Measurements from ENCODE around the gene PWWP2B.
A peak's percentile ranks its signal among the peaks of the same experiment; 100 is the strongest.

The PWWP2B gene

GRCh38 chr10:132449811-132450181 is 52.8 kb downstream of the PWWP2B start:
- DNase-seq = peak; percentile 83

DNA sequence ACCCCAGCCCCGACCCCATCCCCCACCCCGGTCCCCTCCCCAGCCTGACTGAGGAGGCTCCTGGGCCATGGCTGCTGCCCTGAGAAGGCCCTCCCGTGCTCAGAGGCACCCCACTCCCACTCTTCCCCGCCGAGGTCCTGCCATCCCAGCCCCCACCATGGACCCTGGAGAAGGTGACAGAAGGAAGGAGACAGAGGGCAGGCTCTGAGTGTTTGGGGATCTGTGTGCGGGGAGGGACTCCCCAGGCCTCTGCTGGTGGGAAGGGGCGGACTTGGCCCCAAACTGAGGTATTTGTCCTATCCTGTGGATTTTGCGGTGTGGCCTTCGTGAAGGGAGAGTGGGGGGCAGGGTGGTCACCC is 53.4 kb downstream of the PWWP2B start:
- DNase-seq = no peak

DNA sequence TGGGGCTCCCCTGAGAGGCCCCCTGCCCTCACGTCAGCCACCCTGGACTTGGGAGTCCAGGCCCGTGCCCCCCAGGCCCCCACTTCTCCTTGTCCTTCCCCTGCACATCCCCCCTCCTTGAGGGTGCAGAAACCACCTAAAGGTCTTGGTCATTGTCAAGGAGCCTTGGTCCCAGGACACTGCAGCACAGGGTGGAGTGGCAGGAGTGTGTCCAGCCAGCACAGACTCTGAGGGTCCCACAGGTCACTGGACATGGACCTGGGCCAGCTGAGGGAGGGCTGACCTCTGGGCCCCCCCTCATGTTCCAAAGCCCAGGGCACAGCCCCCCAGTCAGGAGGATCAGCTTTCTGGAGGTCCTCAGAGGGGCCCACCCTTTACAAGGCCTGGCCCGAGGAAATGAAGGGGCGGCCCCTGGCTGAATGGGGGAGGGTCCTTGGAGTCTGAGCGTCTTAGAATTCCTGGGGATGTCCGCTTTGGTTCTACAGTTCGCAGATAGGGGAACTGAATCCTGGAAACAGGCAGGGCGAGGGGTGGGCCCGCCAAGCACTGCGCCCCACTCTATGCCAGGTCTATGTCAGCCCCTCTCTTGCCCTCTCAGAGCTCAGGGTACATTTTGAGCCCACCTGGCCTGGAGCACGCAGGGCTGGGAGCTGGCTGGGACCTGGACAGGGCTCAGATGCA is 54.0 kb downstream of the PWWP2B start:
- DNase-seq = no peak

DNA sequence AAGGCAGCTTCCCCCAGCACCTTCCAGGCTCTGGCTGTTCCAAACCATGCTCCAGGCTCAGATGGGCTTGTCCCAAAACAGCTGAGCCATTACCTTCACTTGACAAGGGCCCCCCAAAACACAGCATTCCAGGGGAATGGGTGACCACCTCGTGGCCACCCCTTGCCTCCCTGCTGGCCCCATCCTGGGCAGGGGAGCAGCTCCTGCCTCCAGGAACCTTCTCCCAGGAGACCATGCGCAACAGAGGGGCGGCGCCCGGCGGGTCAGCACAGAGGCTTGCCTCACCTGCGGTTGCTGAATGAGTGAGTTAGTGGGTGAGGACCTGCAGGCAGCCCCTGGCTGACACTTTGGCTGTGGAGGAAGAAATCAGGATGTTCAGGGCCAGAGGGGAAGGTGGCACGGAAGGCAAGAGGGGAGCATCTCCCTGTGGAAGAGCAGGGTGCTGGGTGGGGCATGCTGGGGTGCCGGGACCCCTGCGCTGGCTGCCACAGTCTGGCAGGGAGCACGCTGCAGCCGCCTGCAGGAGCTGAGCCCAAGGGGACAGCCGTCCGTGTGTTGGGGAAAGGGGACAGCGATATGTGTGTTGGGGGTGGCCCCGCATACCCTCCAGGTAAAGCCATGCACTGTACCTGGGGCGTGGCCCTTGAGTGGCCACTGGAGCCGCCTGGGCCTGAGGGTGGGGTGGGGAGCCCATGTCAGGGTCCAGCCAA is 54.7 kb downstream of the PWWP2B start:
- DNase-seq = no peak

DNA sequence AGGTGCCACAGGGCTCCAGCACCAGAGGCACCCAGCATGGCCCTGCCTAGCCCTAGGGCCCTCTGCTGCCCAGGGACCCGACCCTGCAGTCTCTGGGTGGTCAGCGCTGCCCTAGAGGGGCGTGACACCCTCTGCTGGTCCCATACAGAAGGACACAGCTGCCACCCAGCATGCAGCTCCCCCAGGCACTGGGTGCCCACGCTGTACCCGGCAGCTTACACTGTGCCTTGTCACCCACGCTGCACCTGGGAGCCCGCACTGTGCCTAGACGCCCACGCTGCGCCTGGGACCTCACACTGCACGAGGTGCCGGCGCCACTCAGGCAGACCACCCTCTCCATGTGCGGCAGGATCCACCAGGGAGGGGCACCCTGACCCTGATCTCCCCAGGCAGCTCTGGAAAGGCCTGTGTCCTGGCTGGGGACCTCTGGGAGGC is 55.2 kb downstream of the PWWP2B start:
- no peak for DNase-seq

DNA sequence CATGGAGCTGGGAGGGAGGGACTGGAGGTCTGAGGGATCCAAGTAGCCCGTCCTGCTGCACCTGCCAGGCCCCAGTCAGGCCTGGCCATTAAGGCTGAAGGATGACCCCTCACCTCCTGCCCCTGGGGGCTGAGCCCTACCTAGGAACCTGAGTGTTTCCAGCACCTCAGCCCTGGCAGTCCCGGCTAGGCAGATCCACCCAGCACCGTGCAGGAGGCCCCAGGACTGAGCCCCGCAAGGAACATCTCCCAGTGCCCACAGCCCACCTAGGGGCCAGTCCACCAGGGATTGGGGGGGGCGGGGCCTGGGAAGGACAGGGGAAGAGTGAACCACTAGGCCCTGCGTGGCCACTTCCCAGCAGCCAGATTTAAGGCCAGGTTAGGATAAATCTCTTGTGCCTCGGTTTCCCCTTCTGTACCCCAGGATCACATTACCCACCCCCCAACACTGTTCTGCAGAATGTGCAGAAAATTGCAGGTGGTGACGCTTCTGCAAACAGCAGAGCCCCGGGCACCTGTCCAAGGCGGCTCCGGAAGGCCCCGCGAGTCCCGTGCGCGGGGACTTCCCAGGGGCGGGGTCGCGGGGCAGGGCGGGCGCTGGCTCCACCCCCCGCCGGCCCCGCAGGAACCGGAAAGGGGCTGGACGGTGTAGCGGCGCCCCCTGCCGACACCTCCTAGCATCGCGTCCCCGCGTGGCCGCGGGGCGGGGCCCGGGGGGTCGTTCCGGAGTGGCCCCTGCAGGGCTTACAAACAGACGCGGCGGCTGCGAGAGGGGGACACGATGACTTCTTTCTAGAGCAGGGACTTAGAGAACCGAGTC is 55.9 kb downstream of the PWWP2B start:
- peak; percentile 88 for DNase-seq

- DNase-seq = peak; percentile 55
These were observed 56.5 kb downstream of the PWWP2B start for GRCh38 chr10:132453470-132453861.

DNA sequence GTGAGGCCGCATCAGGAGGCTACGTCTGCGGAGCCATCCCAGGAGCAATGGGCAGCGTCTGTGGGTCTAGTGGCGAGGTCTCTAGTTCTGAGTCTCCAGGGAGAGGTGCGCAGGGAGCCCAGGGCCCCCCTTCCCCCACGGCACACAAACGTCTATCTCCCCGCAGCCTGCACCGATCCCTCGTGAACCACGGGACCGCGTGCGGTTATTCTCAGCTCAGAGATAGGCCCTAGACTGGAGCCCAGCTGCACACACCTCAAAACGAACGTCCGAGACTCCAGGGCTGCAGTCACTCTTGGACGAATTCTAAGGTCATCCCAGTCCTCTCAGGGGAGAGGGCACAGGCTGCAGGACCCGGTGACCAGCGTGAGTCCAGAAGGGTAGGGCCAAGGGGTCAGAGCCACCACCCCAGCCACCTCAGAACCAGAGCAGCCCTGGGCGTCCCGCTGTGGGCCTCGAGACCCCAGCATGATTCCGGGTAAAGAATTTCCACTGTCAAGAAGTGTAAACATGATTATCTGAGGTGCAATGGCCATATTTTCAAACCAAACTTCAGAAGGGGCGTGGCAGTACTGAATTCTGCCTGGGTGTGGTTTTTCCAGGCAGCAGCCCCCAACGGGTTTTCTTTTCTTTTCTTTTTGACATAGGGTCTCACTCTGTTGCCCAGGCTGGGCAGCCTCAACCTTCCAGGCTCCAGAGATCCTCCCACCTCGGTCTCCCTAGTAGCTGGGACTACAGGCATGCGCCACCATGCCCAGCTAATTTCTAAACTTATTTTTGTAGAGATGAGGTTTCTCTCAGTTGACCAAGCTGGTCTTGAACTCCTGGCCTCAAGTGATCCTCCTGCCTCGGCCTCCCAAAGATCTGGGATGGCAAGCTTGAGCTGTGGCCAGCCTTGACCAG is 57.5 kb downstream of the PWWP2B start:
- DNase-seq = peak; percentile 0

GRCh38 chr10:132455441-132455971 is 58.5 kb downstream of the PWWP2B start:
- no peak for DNase-seq

- no peak for DNase-seq
These were observed 59.2 kb downstream of the PWWP2B start for GRCh38 chr10:132455986-132456847.

GRCh38 chr10:132456881-132457280 is 59.9 kb downstream of the PWWP2B start:
- no peak for DNase-seq

DNA sequence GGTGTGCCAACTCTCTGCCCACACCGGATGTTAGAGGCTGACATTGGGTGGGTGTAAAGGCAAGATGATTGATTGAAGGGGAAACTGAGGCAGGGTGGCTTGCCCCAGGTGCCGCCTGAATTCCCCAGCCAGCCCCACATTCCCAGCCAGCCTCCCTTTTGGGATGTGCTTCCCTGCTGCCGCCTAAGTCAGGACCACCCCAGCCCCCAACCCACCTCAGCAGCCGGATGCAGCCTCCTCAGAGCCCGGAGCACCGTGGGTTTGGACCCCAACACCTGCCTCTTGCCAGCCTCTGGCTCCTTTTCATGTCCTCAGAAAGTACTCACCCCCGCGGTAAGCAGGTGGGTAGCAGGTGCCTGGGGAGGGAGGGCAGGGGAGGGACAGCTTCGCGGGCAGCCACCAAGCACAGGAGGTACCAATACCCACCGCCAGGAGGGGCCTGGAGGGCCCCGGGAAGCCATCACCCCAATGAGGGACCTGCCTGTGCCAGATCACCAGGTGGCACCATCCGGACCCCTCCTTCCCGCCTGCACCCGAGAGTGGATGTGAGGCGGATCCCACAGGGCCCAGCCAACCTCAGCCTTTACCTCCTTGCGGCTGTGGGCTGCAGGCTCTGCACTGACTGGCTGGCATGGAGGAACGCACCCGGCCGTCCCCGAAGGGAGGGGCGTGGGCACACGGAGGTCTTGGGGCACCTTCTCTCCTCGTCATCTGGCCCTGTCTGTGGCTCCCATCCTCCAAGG is 60.5 kb downstream of the PWWP2B start:
- DNase-seq = no peak

GRCh38 chr10:132458071-132458585 is 61.1 kb downstream of the PWWP2B start:
- DNase-seq = no peak

GRCh38 chr10:132458586-132459300 is 61.7 kb downstream of the PWWP2B start:
- DNase-seq = peak; percentile 76

DNA sequence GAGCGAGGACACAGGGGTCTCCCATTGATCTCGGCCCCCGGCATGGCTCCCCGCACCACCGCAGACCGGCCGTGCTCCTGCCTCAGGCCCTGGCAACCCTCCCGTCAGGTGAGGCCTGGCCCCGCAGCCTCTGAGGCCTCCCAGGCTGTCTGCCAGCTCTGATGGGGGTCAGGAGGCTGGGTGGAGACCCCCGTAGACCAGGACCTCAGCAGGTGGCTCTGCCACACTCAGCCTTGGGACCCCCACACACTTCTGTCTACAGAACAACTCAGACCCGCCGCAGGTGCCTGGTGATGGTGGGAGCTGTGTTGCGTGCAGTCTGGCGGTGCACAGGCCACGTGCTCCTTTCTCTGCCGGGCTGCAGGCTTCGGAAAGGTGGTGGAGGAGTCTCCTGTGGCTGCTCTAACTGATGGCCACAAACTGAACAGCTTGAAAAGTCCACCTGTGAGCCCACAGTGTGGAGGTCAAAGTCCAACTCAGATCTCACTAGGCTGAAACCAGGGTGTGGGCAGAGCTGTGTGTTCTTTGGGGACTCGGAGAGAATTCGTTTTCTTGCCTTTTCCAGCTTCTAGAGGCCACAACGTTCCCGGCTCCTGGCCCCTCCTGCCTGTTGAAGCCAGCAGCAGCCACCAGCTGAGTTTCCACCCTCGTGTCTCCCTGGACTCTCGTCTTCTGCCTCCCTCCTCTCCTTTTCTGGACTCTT is 62.5 kb downstream of the PWWP2B start:
- no peak for DNase-seq

GRCh38 chr10:132460071-132460470 is 63.1 kb downstream of the PWWP2B start:
- DNase-seq = no peak

DNA sequence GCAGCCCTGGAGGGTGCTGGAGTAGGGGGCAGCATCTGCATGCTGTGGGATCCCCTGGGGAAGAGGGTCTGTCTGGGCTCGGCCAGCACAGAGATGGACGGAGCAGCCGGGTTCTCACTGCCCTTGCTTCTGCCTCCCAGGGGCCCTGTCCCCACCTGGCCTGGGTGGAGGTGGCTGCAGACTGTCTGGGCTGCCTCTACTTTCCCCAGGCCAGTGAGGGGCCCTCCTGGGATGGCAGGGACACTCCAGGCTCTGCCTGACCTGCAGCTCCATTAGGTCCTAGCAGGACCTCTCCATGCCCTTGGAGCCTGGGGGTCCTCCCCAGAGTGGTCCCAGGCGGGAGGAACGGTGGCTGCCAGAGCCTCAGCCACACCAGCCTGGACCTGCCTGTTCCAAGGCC is 63.7 kb downstream of the PWWP2B start:
- DNase-seq = no peak

DNA sequence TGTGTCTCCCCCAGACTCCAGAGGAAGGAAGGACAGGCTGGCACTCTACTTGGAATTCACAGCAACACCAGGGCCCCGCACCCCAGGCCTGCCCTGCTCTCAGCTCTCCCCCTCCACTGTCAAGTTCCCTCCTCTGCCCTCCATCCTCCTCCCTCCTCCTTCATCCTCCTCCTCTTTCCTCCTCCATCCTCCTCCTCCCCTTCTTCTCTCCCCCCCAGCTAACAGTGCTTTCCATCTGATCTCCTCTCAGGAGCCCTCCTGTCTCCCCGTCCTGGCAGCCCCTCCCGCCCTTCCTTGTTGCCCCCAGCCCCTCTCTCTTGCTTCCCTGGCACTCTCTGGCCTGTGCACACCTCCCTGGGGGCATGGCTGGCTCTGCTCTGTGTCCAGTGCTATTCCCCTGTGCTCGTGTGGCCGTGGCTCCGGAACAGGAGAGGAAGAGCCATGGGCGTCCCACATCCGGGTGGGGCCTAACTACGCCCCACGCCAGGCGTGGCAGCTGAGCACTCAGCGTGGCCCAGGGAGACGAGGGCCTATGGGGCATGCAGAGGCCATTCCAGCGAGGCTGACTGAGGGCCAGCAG is 64.2 kb downstream of the PWWP2B start:
- DNase-seq = no peak
